Testis (tissue), 2 donors: ENCODE results near the gene DAP3.

Experiments
- POLR2A ChIP-seq: fragments of 450-650 bp; IDR thresholded peaks from one replicate; pipeline ENCODE4 v1.6.1; 2017; ENCODE audit warnings: antibody characterized with exemption, mild to moderate bottlenecking, moderate library complexity
- TF ChIP-seq, protein P1 (sequence below), 3 experiments: fragments of 450-650 bp in 2 of 3; fragments of 200-600 bp in 1 of 3; sonication (generic) in 1 of 3; IDR thresholded peaks; one replicate each; pipeline ENCODE4 v1.5.1; 2016 to 2019; ENCODE audit warnings: antibody characterized with exemption in 3 of 3, mild to moderate bottlenecking in 2 of 3, moderate library complexity in 1 of 3

DNA sequence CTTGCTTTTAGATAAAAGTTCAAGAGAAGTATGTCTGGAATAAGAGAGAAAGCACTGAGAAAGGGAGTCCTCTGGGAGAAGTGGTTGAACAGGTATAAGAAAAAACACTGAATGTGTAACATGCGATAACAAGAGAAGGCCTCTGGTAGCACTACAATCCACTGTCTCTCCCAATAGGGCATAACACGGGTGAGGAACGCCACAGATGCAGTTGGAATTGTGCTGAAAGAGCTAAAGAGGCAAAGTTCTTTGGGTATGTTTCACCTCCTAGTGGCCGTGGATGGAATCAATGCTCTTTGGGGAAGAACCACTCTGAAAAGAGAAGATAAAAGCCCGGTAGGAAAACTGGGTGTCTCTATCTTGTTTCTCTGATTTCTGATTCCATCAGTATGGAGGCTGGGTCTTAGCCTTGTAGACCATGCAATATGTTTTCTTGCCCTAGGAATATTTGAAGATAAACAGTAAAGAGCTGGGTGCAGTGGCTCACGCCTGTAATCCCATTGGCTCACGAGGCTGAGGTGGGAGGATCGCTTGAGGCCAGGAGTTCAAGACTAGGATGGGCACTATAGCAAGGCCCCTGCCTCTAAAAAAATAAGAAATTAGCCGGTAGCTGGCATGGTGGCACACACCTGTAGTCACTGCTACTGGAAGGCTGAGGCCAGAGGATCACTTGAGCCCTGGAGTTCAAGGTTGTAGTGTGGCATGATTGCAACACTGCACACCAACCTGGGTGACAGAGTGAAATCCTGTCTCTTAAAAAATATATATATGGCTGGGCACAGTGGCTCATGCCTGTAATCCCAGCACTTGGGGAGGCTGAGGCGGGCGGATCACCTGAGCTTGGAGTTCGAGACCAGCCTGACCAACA is 40.4 kb downstream of the DAP3 start:
- TF ChIP-seq, protein P1, sequence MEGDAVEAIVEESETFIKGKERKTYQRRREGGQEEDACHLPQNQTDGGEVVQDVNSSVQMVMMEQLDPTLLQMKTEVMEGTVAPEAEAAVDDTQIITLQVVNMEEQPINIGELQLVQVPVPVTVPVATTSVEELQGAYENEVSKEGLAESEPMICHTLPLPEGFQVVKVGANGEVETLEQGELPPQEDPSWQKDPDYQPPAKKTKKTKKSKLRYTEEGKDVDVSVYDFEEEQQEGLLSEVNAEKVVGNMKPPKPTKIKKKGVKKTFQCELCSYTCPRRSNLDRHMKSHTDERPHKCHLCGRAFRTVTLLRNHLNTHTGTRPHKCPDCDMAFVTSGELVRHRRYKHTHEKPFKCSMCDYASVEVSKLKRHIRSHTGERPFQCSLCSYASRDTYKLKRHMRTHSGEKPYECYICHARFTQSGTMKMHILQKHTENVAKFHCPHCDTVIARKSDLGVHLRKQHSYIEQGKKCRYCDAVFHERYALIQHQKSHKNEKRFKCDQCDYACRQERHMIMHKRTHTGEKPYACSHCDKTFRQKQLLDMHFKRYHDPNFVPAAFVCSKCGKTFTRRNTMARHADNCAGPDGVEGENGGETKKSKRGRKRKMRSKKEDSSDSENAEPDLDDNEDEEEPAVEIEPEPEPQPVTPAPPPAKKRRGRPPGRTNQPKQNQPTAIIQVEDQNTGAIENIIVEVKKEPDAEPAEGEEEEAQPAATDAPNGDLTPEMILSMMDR (IDR thresholded peaks at IDR 0.05): peak; percentile 56 to 69 (median 59)
- no peak for TF ChIP-seq POLR2A
